Progenitor cell of endocrine pancreas (in vitro differentiated cells): ENCODE measurements around the gene CAMK1D. TPM values are rescaled to one million over a fixed set of nuclear protein-coding genes. Genes with fewer than 3 reads are reported as not detected.

Source experiments
- DNase-seq: peaks from one replicate; pipeline ENCODE4 v3.0.0; 2021; ENCODE audit warnings: low spot score; ENCODE audit not compliant: unreplicated experiment
- H3K27ac Mint-ChIP-seq: 2 replicates; pipeline ENCODE4 v1.8.0; 2021; ENCODE audit warnings: mild to moderate bottlenecking, moderate library complexity, mixed read lengths
- H3K27me3 Mint-ChIP-seq: 2 replicates; pipeline ENCODE4 v1.8.0; 2021; ENCODE audit warnings: mixed read lengths
- H3K36me3 Mint-ChIP-seq: 2 replicates; pipeline ENCODE4 v1.8.0; 2022; ENCODE audit warnings: mixed read lengths; ENCODE audit not compliant: insufficient read depth
- H3K4me1 Mint-ChIP-seq: 2 replicates; pipeline ENCODE4 v1.8.0; 2021; ENCODE audit warnings: low read depth, mixed read lengths
- H3K4me3 Mint-ChIP-seq: 2 replicates; pipeline ENCODE4 v1.8.0; 2021; ENCODE audit warnings: low read depth, mild to moderate bottlenecking, moderate library complexity, mixed read lengths
- H3K9me3 Mint-ChIP-seq: 2 replicates; pipeline ENCODE4 v1.8.0; 2021; ENCODE audit warnings: low read depth, mixed read lengths
- CTCF ChIP-seq: fragments of 200-600 bp; sonication (generic); IDR thresholded peaks from one replicate; pipeline ENCODE4 v1.5.0; 2021; ENCODE audit warnings: antibody characterized with exemption, mild to moderate bottlenecking; ENCODE audit not compliant: unreplicated experiment
- total RNA-seq: library from RNA; stranded (reverse); gene quantifications from 2 replicates; pipeline ENCODE4 v1.2.1, GENCODE V29; 2021

The CAMK1D gene
- total RNA-seq, 1 donor from 2014 or later: 10.8 TPM

- Mint-ChIP-seq H3K27me3 (peaks cover 16% of the 10 kb centered on the region), H3K4me1 (no peaks in the 10 kb centered on the region), H3K27ac (no peak overlapping the region), H3K9me3 (peaks cover 13% of the 10 kb centered on the region), H3K36me3 (no peaks in the 10 kb centered on the region), H3K4me3 (no peak overlapping the region)
- DNase-seq: no peak
- no peak for TF ChIP-seq CTCF
Observed at GRCh38 chr10:12384906-12385305, 35.6 kb downstream of the CAMK1D start.

DNA sequence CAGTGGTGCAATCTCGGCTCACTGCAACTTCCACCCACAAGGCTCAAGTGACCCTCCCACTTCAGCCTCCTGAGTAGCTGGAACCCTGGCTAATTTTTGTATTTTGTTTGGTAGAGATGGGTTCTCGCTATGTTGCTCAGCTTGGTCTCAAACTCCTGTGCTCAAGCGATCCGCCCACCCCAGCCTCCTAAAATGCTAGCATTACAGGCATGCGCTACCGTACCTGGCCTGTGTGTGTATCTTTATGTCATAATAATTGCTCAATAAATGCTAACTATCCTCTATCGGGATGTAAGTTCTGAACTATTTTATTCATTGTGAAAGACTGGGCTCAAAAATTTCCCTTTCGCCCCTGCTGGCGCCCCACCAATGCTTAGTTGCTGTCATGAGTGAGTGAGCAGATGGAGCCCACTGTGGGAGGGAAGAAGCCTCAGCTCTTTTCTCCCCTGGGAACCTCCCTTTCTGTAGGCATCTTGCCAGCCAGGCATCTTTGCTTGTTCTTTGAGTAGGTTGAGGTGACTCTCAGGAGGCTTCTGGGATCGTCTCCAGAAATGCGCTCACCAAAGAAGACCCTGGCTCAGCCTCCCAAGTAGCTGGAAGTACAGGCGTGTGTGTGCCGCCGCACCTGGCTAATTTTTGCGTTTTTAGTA lies 38.3 kb downstream of the CAMK1D start:
- peaks cover 13% of the 10 kb centered on the region for H3K9me3 Mint-ChIP-seq
- no peak overlapping the region for H3K4me3 Mint-ChIP-seq
- H3K27ac Mint-ChIP-seq: no peak overlapping the region
- no peak for DNase-seq
- no peak for TF ChIP-seq CTCF
- H3K36me3 Mint-ChIP-seq: no peaks in the 10 kb centered on the region
- peaks cover 16% of the 10 kb centered on the region for H3K27me3 Mint-ChIP-seq
- peaks cover 7% of the 10 kb centered on the region for H3K4me1 Mint-ChIP-seq

DNA sequence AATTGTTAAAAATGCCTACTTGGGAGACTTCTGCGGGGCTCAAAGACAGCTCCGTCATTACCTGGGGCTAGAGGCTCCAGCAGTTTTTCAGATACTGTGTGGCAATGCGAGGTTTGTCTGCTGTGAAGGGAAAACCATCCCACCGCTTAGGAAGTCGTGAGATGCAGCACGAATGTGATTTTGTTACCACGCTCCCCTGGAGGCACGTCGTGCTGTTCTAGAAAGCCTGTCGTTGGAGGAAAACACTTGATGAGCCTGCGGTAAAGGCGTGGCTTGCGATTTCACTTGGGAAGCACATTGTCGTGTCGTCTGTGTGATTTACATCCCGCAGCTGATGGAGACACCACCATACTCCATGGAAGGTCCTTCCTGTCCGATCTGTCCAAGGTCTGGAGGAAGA lies 39.3 kb downstream of the CAMK1D start:
- Mint-ChIP-seq H3K4me1 (peaks cover 7% of the 10 kb centered on the region), H3K27ac (no peak overlapping the region), H3K4me3 (no peak overlapping the region), H3K27me3 (peaks cover 16% of the 10 kb centered on the region), H3K9me3 (peaks cover 13% of the 10 kb centered on the region), H3K36me3 (no peaks in the 10 kb centered on the region)
- no peak for DNase-seq
- no peak for TF ChIP-seq CTCF

DNA sequence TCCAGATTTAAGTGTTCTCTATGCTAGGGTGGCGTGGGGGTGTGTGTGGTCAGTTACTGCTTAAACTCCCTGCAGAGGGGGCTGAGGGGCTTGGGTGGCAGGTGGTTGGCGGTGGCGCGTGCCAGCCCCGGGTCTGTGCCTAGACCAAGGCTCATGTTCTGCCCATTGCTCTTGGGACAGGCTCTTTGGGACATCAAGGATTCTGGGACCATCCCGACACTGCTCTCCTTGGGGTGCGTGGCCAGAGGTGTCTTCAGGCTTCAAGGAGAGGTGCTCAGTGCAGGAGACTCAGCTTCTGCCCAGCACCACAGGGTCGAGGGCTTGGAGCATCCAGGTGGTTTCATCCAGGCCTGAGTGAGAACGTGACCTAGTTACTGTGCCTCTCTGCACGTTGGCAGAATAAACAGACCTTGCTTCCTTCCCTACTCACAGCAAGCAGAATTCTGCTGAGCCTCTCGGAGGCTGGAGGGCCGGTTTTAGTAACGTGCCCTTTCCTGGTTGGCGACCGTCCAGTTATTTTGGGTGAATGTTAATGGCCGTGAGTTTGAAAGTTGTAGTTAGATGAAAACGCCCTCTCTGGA lies 39.9 kb downstream of the CAMK1D start:
- H3K9me3 Mint-ChIP-seq: peaks cover 12% of the 10 kb centered on the region
- no peak for TF ChIP-seq CTCF
- peaks cover 16% of the 10 kb centered on the region for H3K27me3 Mint-ChIP-seq
- no peaks in the 10 kb centered on the region for H3K36me3 Mint-ChIP-seq
- DNase-seq: no peak
- no peak overlapping the region for H3K27ac Mint-ChIP-seq
- no peak overlapping the region for H3K4me3 Mint-ChIP-seq
- H3K4me1 Mint-ChIP-seq: peaks cover 7% of the 10 kb centered on the region

GRCh38 chr10:12390733-12391132 lies 41.4 kb downstream of the CAMK1D start:
- Mint-ChIP-seq H3K27me3 (peaks cover 16% of the 10 kb centered on the region), H3K4me3 (no peak overlapping the region), H3K27ac (no peak overlapping the region), H3K9me3 (no peaks in the 10 kb centered on the region), H3K4me1 (peaks cover 7% of the 10 kb centered on the region), H3K36me3 (no peaks in the 10 kb centered on the region)
- no peak for DNase-seq
- no peak for TF ChIP-seq CTCF
